GM18502 (cell line): ENCODE data around the gene ZNF618.

Source experiments
- ATAC-seq: cut with Tn5 transposase; IDR thresholded peaks from one replicate; pipeline ENCODE4 v1.9.1; 2021; ENCODE audit warnings: mild to moderate bottlenecking; ENCODE audit not compliant: unreplicated experiment, poor library complexity

The ZNF618 gene

GRCh38 chr9:114088571-114089170, 212.6 kb downstream of the ZNF618 start:
- no peak for ATAC-seq

GRCh38 chr9:114089206-114089840, 213.2 kb downstream of the ZNF618 start:
- ATAC-seq: no peak

GRCh38 chr9:114090798-114091197, 214.7 kb downstream of the ZNF618 start:
- no peak for ATAC-seq

GRCh38 chr9:114091711-114092110, 215.6 kb downstream of the ZNF618 start:
- ATAC-seq: no peak

- no peak for ATAC-seq
Measured at GRCh38 chr9:114092336-114092735, 216.2 kb downstream of the ZNF618 start.

GRCh38 chr9:114093031-114093471, 216.9 kb downstream of the ZNF618 start:
- no peak for ATAC-seq

GRCh38 chr9:114093761-114094505, 217.8 kb downstream of the ZNF618 start:
- no peak for ATAC-seq

GRCh38 chr9:114094971-114095370, 218.9 kb downstream of the ZNF618 start:
- no peak for ATAC-seq

GRCh38 chr9:114096041-114096511, 220.0 kb downstream of the ZNF618 start:
- ATAC-seq: no peak

- ATAC-seq: no peak
Measured at GRCh38 chr9:114096866-114097612, 220.9 kb downstream of the ZNF618 start.

GRCh38 chr9:114097613-114098020, 221.5 kb downstream of the ZNF618 start:
- no peak for ATAC-seq

GRCh38 chr9:114098021-114098935, 222.2 kb downstream of the ZNF618 start:
- no peak for ATAC-seq

- ATAC-seq: no peak
Measured at GRCh38 chr9:114098936-114099668, 223.0 kb downstream of the ZNF618 start, which contains the start of gene KIF12. Gene KIF12, minus strand, starts transcription at chr9:114099292. Its CDS starts 16 bp downstream, at chr9:114099276.

- no peak for ATAC-seq
Measured at GRCh38 chr9:114099669-114100270, 223.7 kb downstream of the ZNF618 start.

- ATAC-seq: no peak
Measured at GRCh38 chr9:114100536-114100935, 224.4 kb downstream of the ZNF618 start.

GRCh38 chr9:114102484-114102883, 226.4 kb downstream of the ZNF618 start:
- ATAC-seq: no peak

- ATAC-seq: no peak
Measured at GRCh38 chr9:114105236-114105635, 229.1 kb downstream of the ZNF618 start.
